ENCODE data around the gene CALY. TPM values are rescaled to one million over a fixed set of nuclear protein-coding genes. Genes with fewer than 3 reads are reported as not detected.

Gene CALY
- polyA plus RNA-seq, 1 of the 3 experiments (the other 2 are of a cell fraction): 3.3 TPM

DNA sequence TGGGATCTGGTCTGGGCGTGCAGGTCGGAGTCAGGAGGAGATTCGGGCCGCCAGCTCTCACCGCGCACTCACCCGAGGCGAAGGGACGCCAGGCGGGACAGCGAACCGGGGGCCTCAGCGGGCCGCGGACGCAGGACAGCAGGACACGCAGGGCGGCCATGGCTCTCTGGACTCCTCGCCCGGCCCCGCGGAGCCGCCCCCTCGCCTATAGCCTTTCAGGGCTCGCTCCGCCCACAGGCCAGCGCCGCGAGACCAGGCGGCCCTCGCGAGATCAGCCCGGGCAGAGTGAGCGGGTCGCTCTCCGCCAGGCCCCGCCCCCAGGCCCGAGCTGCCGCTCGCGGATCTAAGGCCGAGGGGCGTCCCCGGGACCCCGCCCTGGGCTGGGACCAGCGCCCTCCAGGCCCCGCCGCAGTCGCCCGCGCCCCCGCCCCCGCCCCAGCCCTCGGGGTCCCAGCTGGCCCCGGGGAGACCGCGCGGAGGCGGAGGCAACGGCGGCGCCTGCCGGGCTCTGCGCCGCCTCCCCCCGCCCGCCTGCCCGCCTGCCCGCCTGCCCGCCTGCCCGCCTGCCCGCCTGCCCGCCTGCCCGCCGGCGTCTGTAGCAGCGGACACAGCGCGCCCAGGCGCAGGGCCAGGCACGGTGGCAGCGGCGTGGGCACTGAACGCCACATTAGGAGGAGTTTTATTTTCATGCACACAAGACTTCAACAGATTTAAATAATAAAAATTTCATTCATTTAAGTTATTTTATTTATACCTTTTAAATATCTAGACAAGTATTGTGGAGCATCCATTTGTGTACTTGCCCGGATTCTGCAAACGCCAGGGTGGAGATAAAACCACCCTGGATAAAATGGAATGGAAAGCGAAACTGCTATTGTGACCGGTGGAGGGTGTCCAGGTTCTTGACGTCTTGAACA is 36.7 kb upstream of the CALY start, which contains the start of gene ECHS1 (continued):
- TF ChIP-seq FOXJ3 (CRISPR knock-in tag; IDR thresholded peaks at IDR 0.05): no peak
- TF ChIP-seq JUND (IDR thresholded peaks at IDR 0.05): no peak
- no peak for TF ChIP-seq FOSL2 (IDR thresholded peaks at IDR 0.05; ENCODE audit: borderline replicate concordance, low read depth)
- TF ChIP-seq, protein P1, sequence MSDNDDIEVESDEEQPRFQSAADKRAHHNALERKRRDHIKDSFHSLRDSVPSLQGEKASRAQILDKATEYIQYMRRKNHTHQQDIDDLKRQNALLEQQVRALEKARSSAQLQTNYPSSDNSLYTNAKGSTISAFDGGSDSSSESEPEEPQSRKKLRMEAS (IDR thresholded peaks at IDR 0.05; ENCODE audit: low read depth): 0 out of 2 replicates have a peak, but pooled peaks have one; percentile 13
- TF ChIP-seq, protein P2, sequence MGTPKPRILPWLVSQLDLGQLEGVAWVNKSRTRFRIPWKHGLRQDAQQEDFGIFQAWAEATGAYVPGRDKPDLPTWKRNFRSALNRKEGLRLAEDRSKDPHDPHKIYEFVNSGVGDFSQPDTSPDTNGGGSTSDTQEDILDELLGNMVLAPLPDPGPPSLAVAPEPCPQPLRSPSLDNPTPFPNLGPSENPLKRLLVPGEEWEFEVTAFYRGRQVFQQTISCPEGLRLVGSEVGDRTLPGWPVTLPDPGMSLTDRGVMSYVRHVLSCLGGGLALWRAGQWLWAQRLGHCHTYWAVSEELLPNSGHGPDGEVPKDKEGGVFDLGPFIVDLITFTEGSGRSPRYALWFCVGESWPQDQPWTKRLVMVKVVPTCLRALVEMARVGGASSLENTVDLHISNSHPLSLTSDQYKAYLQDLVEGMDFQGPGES (IDR thresholded peaks at IDR 0.05; ENCODE audit: low read depth, low read length): no peak
- TF ChIP-seq EZH2phosphoT487 (IDR thresholded peaks at IDR 0.05; ENCODE audit: borderline replicate concordance, low read depth): no peak
- no peak for TF ChIP-seq RFX5 (IDR thresholded peaks at IDR 0.05; ENCODE audit: low read length)
- no peak for TF ChIP-seq GABPA (IDR thresholded peaks at IDR 0.05; ENCODE audit: low read depth)
- TF ChIP-seq MEF2A (IDR thresholded peaks at IDR 0.05; ENCODE audit: borderline replicate concordance, low read depth): no peak
- TF ChIP-seq CHD2 (IDR thresholded peaks at IDR 0.05; ENCODE audit: low read length, partially characterized antibody): peak; percentile 100
- TF ChIP-seq ELF1 (IDR thresholded peaks at IDR 0.05): no peak
- TF ChIP-seq EP300 (IDR thresholded peaks at IDR 0.05; ENCODE audit: borderline replicate concordance in 1 of 2, low read depth in 1 of 2, low read length in 1 of 2): no peak

DNA sequence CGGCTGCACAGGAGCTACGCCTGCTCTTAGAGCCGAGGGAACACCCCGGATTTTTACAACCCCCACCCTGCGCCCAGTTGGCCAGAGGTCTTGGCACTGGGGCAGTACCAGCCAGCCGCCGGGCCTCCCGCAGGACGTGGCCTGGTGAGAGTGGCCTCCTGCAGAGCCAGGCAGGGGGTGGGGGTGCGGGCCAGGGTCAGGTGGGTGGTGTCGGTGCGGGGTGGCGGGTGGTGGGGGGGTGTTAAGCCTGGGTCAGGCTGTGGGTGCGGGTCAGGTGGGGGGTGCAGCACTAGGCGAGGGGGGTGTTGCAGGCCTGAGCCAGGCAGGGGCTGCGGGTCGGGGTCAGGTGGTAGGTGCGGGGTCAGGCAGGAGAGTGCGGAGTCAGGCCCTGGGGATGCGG is 35.8 kb upstream of the CALY start:
- ChIA-PET POLR2A (interaction anchor here (1.3 kb wide), 1 partner anchor 13 kb away, joined by 5 read pairs; no protein-coding TSS in a partner anchor), CTCF (interaction anchor here (1.0 kb wide), 1 partner anchor 43 kb away, joined by 5 read pairs; no protein-coding TSS in a partner anchor)
- H3K4me1 ChIP-seq (ENCODE audit: control insufficient read depth in 1 of 2, insufficient read depth in 2 of 2, low read depth in 1 of 2, low read length in 1 of 2): peaks cover 0 to 11% of the 10 kb centered on the region in 2 experiments; a peak in 2 of 4 replicates
- peak overlapping the region; percentile 61 to 80 for H3K4me3 ChIP-seq (ENCODE audit: low read depth in 2 of 2, low read length in 1 of 2)
- H3K9me3 ChIP-seq: no peaks in the 10 kb centered on the region
- peaks cover 9 to 29% of the 10 kb centered on the region in 2 experiments for H3K36me3 ChIP-seq (replicated peaks in 1 of 2; ENCODE audit: control insufficient read depth in 1 of 2, insufficient read depth in 2 of 2, low read length in 1 of 2)
- WGBS (ENCODE audit: low lambda C conversion rate): 20% methylated on average over 17 of the region's 20 CpGs
- H3K27me3 ChIP-seq (ENCODE audit: insufficient read depth): no peaks in the 10 kb centered on the region
- DNase-seq: peak; percentile 54
- no peak overlapping the region; a peak in 1 of 4 replicates for H3K27ac ChIP-seq (ENCODE audit: low read depth in 2 of 2, low read length in 1 of 2)
- peak overlapping the region; percentile 78 for H3K4me2 ChIP-seq
- no peaks in the 10 kb centered on the region for H3K9me2 ChIP-seq
- peak overlapping the region; percentile 21; the same call in 1 of the 2 replicates for H3K9ac ChIP-seq
- H4K20me1 ChIP-seq (ENCODE audit: insufficient read depth): no peaks in the 10 kb centered on the region
- H2AFZ ChIP-seq (ENCODE audit: low read depth): no peak overlapping the region
- TF ChIP-seq, protein P3, sequence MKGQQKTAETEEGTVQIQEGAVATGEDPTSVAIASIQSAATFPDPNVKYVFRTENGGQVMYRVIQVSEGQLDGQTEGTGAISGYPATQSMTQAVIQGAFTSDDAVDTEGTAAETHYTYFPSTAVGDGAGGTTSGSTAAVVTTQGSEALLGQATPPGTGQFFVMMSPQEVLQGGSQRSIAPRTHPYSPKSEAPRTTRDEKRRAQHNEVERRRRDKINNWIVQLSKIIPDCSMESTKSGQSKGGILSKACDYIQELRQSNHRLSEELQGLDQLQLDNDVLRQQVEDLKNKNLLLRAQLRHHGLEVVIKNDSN (IDR thresholded peaks at IDR 0.05; ENCODE audit: borderline replicate concordance, low read depth): no peak
- TF ChIP-seq RAD21 (IDR thresholded peaks at IDR 0.05; ENCODE audit: low read length) (no peak), GATA2 (CRISPR knock-in tag; IDR thresholded peaks at IDR 0.05) (no peak), NFIC (IDR thresholded peaks at IDR 0.05; ENCODE audit: borderline replicate concordance) (no peak), NRF1 (IDR thresholded peaks at IDR 0.05; ENCODE audit: low read depth, low read length) (no peak), FOXM1 (IDR thresholded peaks at IDR 0.05; ENCODE audit: low read depth) (no peak)
- TF ChIP-seq, protein P4, sequence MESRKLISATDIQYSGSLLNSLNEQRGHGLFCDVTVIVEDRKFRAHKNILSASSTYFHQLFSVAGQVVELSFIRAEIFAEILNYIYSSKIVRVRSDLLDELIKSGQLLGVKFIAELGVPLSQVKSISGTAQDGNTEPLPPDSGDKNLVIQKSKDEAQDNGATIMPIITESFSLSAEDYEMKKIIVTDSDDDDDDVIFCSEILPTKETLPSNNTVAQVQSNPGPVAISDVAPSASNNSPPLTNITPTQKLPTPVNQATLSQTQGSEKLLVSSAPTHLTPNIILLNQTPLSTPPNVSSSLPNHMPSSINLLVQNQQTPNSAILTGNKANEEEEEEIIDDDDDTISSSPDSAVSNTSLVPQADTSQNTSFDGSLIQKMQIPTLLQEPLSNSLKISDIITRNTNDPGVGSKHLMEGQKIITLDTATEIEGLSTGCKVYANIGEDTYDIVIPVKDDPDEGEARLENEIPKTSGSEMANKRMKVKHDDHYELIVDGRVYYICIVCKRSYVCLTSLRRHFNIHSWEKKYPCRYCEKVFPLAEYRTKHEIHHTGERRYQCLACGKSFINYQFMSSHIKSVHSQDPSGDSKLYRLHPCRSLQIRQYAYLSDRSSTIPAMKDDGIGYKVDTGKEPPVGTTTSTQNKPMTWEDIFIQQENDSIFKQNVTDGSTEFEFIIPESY (IDR thresholded peaks at IDR 0.05; ENCODE audit: borderline replicate concordance, low read depth): no peak
- TF ChIP-seq, protein P5, sequence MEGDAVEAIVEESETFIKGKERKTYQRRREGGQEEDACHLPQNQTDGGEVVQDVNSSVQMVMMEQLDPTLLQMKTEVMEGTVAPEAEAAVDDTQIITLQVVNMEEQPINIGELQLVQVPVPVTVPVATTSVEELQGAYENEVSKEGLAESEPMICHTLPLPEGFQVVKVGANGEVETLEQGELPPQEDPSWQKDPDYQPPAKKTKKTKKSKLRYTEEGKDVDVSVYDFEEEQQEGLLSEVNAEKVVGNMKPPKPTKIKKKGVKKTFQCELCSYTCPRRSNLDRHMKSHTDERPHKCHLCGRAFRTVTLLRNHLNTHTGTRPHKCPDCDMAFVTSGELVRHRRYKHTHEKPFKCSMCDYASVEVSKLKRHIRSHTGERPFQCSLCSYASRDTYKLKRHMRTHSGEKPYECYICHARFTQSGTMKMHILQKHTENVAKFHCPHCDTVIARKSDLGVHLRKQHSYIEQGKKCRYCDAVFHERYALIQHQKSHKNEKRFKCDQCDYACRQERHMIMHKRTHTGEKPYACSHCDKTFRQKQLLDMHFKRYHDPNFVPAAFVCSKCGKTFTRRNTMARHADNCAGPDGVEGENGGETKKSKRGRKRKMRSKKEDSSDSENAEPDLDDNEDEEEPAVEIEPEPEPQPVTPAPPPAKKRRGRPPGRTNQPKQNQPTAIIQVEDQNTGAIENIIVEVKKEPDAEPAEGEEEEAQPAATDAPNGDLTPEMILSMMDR (IDR thresholded peaks at IDR 0.05): no peak
- TF ChIP-seq, protein P1 (IDR thresholded peaks at IDR 0.05; ENCODE audit: low read depth): no peak
- H3F3A ChIP-seq (replicated peaks; ENCODE audit: insufficient read depth): no peaks in the 10 kb centered on the region
- peaks cover 9% of the 10 kb centered on the region; the same call in 1 of the 2 replicates for H3K79me2 ChIP-seq (ENCODE audit: insufficient read depth)

Measured in SK-N-SH (cell line).